WTC11 (cell line): ENCODE data around the gene CBX2. TPM values are rescaled to one million over a fixed set of nuclear protein-coding genes. Genes with fewer than 3 reads are reported as not detected.

Experiments
- ATAC-seq: fragments of 200-7000 bp; cut with Tn5 transposase; 2 replicates; pipeline ENCODE4 v1.10.0; 2021; ENCODE audit warnings: mild to moderate bottlenecking, moderate library complexity
- CTCF ChIA-PET: fragments of 300-600 bp; sonication (Branson Sonifier 250); formaldehyde crosslinking; loops from one replicate; lab custom pipeline; 2021; ENCODE audit warnings: antibody characterized with exemption; lab: Charles Lee
- POLR2A ChIA-PET: fragments of 350-600 bp; sonication (Branson Sonifier 250); formaldehyde crosslinking; loops from one replicate; lab custom pipeline; 2021; ENCODE audit warnings: antibody characterized with exemption; lab: Charles Lee
- DNase-seq: peaks from one replicate; pipeline ENCODE4 v3.0.0; 2021; ENCODE audit warnings: low spot score
- H3K27ac Mint-ChIP-seq: 2 replicates; pipeline ENCODE4 v1.8.0; 2021; ENCODE audit warnings: mixed read lengths
- H3K27me3 Mint-ChIP-seq: 2 replicates; pipeline ENCODE4 v1.8.0; 2021; ENCODE audit warnings: low read depth, mild to moderate bottlenecking, moderate library complexity, mixed read lengths
- H3K36me3 Mint-ChIP-seq: 2 replicates; pipeline ENCODE4 v1.8.0; 2021; ENCODE audit warnings: mixed read lengths
- H3K4me1 Mint-ChIP-seq: 2 replicates; pipeline ENCODE4 v1.8.0; 2022; ENCODE audit warnings: mixed read lengths
- H3K4me3 Mint-ChIP-seq: 2 replicates; pipeline ENCODE4 v1.8.0; 2021; ENCODE audit warnings: mild to moderate bottlenecking, moderate library complexity, mixed read lengths
- H3K9me3 Mint-ChIP-seq: 2 replicates; pipeline ENCODE4 v1.8.0; 2021; ENCODE audit warnings: mixed read lengths
- ATF3 ChIP-seq: sonication (generic); formaldehyde crosslinking; conservative IDR thresholded peaks from 2 replicates; pipeline ENCODE4 v1.8.1; 2022; ENCODE audit warnings: mild to moderate bottlenecking, missing genetic modification reagents
- GABPB1 ChIP-seq: sonication (generic); formaldehyde crosslinking; IDR thresholded peaks from 2 replicates; pipeline ENCODE4 v1.8.1; 2023; ENCODE audit warnings: mild to moderate bottlenecking, missing genetic modification reagents
- JUN ChIP-seq: sonication (generic); formaldehyde crosslinking; IDR thresholded peaks from 2 replicates; pipeline ENCODE4 v1.8.0; 2023; ENCODE audit warnings: mild to moderate bottlenecking, missing genetic modification reagents
- TEAD1 ChIP-seq: sonication (generic); formaldehyde crosslinking; IDR thresholded peaks from 2 replicates; pipeline ENCODE4 v1.8.0; 2022; ENCODE audit warnings: mild to moderate bottlenecking, missing genetic modification reagents
- total RNA-seq: library from RNA; stranded (reverse); gene quantifications from 3 replicates; pipeline ENCODE4 v1.2.3, GENCODE V29; 2021
- TF ChIP-seq, protein P1 (sequence below): sonication (generic); formaldehyde crosslinking; IDR thresholded peaks from 2 replicates; pipeline ENCODE4 v1.8.1; 2022; ENCODE audit warnings: low read depth, missing genetic modification reagents, borderline replicate concordance
- TF ChIP-seq, protein P2 (sequence below): sonication (generic); formaldehyde crosslinking; IDR thresholded peaks from 2 replicates; pipeline ENCODE4 v1.8.0; 2022; ENCODE audit warnings: mild to moderate bottlenecking, missing genetic modification reagents
- TF ChIP-seq, protein P3 (sequence below): sonication (generic); formaldehyde crosslinking; IDR thresholded peaks from 2 replicates; pipeline ENCODE4 v1.8.1; 2022; ENCODE audit warnings: mild to moderate bottlenecking, moderate library complexity, missing genetic modification reagents
- TF ChIP-seq, protein P4 (sequence below): sonication (generic); formaldehyde crosslinking; IDR thresholded peaks from 2 replicates; pipeline ENCODE4 v1.8.1; 2022; ENCODE audit warnings: mild to moderate bottlenecking, missing genetic modification reagents, moderate library complexity, borderline replicate concordance
- TF ChIP-seq, protein P5 (sequence below): fragments of 250-450 bp; sonication (Bioruptor Pico); IDR thresholded peaks from 2 replicates; pipeline ENCODE4 v2.1.2; 2022; ENCODE audit warnings: mild to moderate bottlenecking, moderate library complexity
- TF ChIP-seq, protein P6 (sequence below): fragments of 250-450 bp; sonication (Bioruptor Pico); IDR thresholded peaks from 2 replicates; pipeline ENCODE4 v1.9.0; 2021; ENCODE audit warnings: mild to moderate bottlenecking, borderline replicate concordance

CBX2 gene
- total RNA-seq, 1 experiment from 2014 or later: 85.5 TPM

DNA sequence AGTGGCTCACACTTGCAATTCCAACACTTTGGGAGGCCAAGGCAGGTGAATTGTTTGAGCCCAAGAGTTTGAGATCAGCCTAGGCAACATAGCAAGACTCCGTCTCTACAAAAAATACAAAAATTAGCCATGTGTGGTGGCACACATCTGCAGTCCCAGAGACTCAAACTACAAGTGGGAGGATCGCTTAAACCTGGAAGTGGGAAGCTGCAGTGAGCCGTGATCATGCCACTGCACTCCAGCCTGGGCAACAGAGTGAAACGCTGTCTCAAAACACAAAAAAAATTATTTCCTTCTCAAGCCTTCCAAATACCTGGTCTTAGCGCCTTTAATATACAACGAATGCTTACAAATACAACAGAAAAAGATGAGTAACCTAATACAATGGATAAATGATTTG lies 19.7 kb upstream of the CBX2 start:
- H3K27ac Mint-ChIP-seq: no peak overlapping the region
- H3K4me1 Mint-ChIP-seq: no peaks in the 10 kb centered on the region
- peaks cover 6% of the 10 kb centered on the region; the same call in 1 of the 2 replicates for H3K27me3 Mint-ChIP-seq
- no peak for ATAC-seq
- DNase-seq: no peak
- TF ChIP-seq, protein P1, sequence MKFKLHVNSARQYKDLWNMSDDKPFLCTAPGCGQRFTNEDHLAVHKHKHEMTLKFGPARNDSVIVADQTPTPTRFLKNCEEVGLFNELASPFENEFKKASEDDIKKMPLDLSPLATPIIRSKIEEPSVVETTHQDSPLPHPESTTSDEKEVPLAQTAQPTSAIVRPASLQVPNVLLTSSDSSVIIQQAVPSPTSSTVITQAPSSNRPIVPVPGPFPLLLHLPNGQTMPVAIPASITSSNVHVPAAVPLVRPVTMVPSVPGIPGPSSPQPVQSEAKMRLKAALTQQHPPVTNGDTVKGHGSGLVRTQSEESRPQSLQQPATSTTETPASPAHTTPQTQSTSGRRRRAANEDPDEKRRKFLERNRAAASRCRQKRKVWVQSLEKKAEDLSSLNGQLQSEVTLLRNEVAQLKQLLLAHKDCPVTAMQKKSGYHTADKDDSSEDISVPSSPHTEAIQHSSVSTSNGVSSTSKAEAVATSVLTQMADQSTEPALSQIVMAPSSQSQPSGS (CRISPR knock-in tag): no peak
- TF ChIP-seq, protein P2, sequence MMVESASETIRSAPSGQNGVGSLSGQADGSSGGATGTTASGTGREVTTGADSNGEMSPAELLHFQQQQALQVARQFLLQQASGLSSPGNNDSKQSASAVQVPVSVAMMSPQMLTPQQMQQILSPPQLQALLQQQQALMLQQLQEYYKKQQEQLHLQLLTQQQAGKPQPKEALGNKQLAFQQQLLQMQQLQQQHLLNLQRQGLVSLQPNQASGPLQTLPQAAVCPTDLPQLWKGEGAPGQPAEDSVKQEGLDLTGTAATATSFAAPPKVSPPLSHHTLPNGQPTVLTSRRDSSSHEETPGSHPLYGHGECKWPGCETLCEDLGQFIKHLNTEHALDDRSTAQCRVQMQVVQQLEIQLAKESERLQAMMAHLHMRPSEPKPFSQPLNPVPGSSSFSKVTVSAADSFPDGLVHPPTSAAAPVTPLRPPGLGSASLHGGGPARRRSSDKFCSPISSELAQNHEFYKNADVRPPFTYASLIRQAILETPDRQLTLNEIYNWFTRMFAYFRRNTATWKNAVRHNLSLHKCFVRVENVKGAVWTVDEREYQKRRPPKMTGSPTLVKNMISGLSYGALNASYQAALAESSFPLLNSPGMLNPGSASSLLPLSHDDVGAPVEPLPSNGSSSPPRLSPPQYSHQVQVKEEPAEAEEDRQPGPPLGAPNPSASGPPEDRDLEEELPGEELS (CRISPR knock-in tag): no peak
- no peak for TF ChIP-seq TEAD1 (CRISPR knock-in tag)
- TF ChIP-seq, protein P3, sequence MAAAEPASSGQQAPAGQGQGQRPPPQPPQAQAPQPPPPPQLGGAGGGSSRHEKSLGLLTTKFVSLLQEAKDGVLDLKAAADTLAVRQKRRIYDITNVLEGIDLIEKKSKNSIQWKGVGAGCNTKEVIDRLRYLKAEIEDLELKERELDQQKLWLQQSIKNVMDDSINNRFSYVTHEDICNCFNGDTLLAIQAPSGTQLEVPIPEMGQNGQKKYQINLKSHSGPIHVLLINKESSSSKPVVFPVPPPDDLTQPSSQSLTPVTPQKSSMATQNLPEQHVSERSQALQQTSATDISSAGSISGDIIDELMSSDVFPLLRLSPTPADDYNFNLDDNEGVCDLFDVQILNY (CRISPR knock-in tag): no peak
- TF ChIP-seq, protein P4, sequence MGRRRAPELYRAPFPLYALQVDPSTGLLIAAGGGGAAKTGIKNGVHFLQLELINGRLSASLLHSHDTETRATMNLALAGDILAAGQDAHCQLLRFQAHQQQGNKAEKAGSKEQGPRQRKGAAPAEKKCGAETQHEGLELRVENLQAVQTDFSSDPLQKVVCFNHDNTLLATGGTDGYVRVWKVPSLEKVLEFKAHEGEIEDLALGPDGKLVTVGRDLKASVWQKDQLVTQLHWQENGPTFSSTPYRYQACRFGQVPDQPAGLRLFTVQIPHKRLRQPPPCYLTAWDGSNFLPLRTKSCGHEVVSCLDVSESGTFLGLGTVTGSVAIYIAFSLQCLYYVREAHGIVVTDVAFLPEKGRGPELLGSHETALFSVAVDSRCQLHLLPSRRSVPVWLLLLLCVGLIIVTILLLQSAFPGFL (CRISPR knock-in tag): no peak
- TF ChIP-seq, all 79 proteins: peak for 0
- ChIA-PET POLR2A (no interaction called here), CTCF (interaction anchor here (2.0 to 3.2 kb wide), 3 partner anchors 12 to 31 kb away, joined by 7 to 16 read pairs (median 8); no protein-coding TSS in a partner anchor)
- Mint-ChIP-seq H3K9me3 (no peaks in the 10 kb centered on the region), H3K36me3 (no peaks in the 10 kb centered on the region), H3K4me3 (no peak overlapping the region)

GRCh38 chr17:79760197-79760906 lies 17.6 kb upstream of the CBX2 start:
- Mint-ChIP-seq H3K36me3 (no peaks in the 10 kb centered on the region), H3K4me1 (no peaks in the 10 kb centered on the region), H3K4me3 (no peak overlapping the region), H3K27ac (no peak overlapping the region), H3K9me3 (no peaks in the 10 kb centered on the region), H3K27me3 (peaks cover 3% of the 10 kb centered on the region; the same call in 1 of the 2 replicates)
- ChIA-PET CTCF (interaction anchor here (0.7 to 2.1 kb wide), 5 partner anchors 14 to 248 kb away, joined by 3 to 8 read pairs (median 6); no protein-coding TSS in a partner anchor), POLR2A (interaction anchor here (0.6 kb wide), 1 partner anchor 136 kb away, joined by 6 read pairs; no protein-coding TSS in a partner anchor)
- DNase-seq (no peak), ATAC-seq (no peak)
- peak; percentile 63 for TF ChIP-seq GABPB1 (CRISPR knock-in tag)
- TF ChIP-seq, protein P5, sequence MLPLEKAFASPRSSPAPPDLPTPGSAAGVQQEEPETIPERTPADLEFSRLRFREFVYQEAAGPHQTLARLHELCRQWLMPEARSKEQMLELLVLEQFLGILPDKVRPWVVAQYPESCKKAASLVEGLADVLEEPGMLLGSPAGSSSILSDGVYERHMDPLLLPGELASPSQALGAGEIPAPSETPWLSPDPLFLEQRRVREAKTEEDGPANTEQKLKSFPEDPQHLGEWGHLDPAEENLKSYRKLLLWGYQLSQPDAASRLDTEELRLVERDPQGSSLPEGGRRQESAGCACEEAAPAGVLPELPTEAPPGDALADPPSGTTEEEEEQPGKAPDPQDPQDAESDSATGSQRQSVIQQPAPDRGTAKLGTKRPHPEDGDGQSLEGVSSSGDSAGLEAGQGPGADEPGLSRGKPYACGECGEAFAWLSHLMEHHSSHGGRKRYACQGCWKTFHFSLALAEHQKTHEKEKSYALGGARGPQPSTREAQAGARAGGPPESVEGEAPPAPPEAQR (CRISPR knock-in tag): no peak
- TF ChIP-seq, protein P6, sequence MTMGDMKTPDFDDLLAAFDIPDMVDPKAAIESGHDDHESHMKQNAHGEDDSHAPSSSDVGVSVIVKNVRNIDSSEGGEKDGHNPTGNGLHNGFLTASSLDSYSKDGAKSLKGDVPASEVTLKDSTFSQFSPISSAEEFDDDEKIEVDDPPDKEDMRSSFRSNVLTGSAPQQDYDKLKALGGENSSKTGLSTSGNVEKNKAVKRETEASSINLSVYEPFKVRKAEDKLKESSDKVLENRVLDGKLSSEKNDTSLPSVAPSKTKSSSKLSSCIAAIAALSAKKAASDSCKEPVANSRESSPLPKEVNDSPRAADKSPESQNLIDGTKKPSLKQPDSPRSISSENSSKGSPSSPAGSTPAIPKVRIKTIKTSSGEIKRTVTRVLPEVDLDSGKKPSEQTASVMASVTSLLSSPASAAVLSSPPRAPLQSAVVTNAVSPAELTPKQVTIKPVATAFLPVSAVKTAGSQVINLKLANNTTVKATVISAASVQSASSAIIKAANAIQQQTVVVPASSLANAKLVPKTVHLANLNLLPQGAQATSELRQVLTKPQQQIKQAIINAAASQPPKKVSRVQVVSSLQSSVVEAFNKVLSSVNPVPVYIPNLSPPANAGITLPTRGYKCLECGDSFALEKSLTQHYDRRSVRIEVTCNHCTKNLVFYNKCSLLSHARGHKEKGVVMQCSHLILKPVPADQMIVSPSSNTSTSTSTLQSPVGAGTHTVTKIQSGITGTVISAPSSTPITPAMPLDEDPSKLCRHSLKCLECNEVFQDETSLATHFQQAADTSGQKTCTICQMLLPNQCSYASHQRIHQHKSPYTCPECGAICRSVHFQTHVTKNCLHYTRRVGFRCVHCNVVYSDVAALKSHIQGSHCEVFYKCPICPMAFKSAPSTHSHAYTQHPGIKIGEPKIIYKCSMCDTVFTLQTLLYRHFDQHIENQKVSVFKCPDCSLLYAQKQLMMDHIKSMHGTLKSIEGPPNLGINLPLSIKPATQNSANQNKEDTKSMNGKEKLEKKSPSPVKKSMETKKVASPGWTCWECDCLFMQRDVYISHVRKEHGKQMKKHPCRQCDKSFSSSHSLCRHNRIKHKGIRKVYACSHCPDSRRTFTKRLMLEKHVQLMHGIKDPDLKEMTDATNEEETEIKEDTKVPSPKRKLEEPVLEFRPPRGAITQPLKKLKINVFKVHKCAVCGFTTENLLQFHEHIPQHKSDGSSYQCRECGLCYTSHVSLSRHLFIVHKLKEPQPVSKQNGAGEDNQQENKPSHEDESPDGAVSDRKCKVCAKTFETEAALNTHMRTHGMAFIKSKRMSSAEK (CRISPR knock-in tag): no peak
- no peak for TF ChIP-seq JUN
- TF ChIP-seq ATF3 (CRISPR knock-in tag): no peak
